ENCODE data around the gene HNRNPA3.

GRCh38 chr2:177252808-177253531 is 40.4 kb downstream of the HNRNPA3 start:
- TF ChIP-seq EZH2 (IDR thresholded peaks at IDR 0.05) (no peak), POLR2AphosphoS5 (IDR thresholded peaks at IDR 0.05; ENCODE audit: borderline replicate concordance, low read depth, low read length) (no peak), FOXP2 (optimal IDR thresholded peaks at IDR 0.05; ENCODE audit: control extremely low read depth, extremely low read length, insufficient read depth) (no peak)
